Neural cell (in vitro differentiated cells): Measurements from ENCODE around the gene CFTR. TPM values are rescaled to one million over a fixed set of nuclear protein-coding genes. Genes with fewer than 3 reads are reported as not detected.
"Not testable (repeated sequence)": the region's sequence is repeated elsewhere in the genome, so short reads cannot be mapped to it uniquely, and the experiment has no call there.

ENCODE experiments used
- H2AFZ ChIP-seq: fragments of 200-600, 300-800 bp; sonication (generic), shearing (Covaris generic); 2 replicates; pipeline ENCODE4 v1.6.0; 2014; ENCODE audit warnings: low read depth, mild to moderate bottlenecking, antibody characterized with exemption, low read length, moderate library complexity
- H3F3A ChIP-seq: fragments of 200-600 bp; shearing (Covaris generic); 2 replicates; pipeline ENCODE4 v1.6.1; 2016; ENCODE audit warnings: mild to moderate bottlenecking, moderate library complexity, mixed read lengths, antibody characterized with exemption, low read length; ENCODE audit not compliant: insufficient read depth, poor library complexity, severe bottlenecking
- H3K27ac ChIP-seq: fragments of 200-600, 300-800 bp; sonication (generic), shearing (Covaris generic); 2 replicates; pipeline ENCODE4 v1.5.1; 2014; ENCODE audit warnings: mild to moderate bottlenecking, low read length, moderate library complexity
- H3K27me3 ChIP-seq: fragments of 300-800, 200-600 bp; sonication (generic), shearing (Covaris generic); 2 replicates; pipeline ENCODE4 v1.6.0; 2014; ENCODE audit warnings: mild to moderate bottlenecking, low read depth, low read length, moderate library complexity; ENCODE audit not compliant: insufficient read depth
- H3K36me3 ChIP-seq: fragments of 300-800, 200-600 bp; sonication (generic), shearing (Covaris generic); 2 replicates; pipeline ENCODE4 v1.5.1; 2014; ENCODE audit warnings: mild to moderate bottlenecking, antibody characterized with exemption, low read length, moderate library complexity; ENCODE audit not compliant: insufficient read depth
- H3K4me2 ChIP-seq: fragments of 300-800, 200-600 bp; sonication (generic), shearing (Covaris generic); 2 replicates; pipeline ENCODE4 v1.6.0; 2014; ENCODE audit warnings: mild to moderate bottlenecking, low read length
- H3K4me3 ChIP-seq: fragments of 300-800, 200-600 bp; sonication (generic), shearing (Covaris generic); 2 replicates; pipeline ENCODE4 v1.5.1; 2014; ENCODE audit warnings: mild to moderate bottlenecking, low read length, moderate library complexity
- H3K79me2 ChIP-seq: fragments of 200-600 bp; shearing (Covaris generic); replicated peaks from 2 replicates; pipeline ENCODE4 v1.6.0; 2014; ENCODE audit warnings: mild to moderate bottlenecking, low read length, moderate library complexity; ENCODE audit not compliant: insufficient read depth
- H3K9ac ChIP-seq: fragments of 300-800, 200-600 bp; sonication (generic), shearing (Covaris generic); 2 replicates; pipeline ENCODE4 v1.6.1; 2016; ENCODE audit warnings: mild to moderate bottlenecking, low read length, mixed read lengths
- H3K9me2 ChIP-seq: fragments of 200-600 bp; shearing (Covaris generic); 2 replicates; pipeline ENCODE4 v1.6.1; 2016; ENCODE audit warnings: mild to moderate bottlenecking, low read length, mixed read lengths; ENCODE audit not compliant: insufficient read depth
- H3K9me3 ChIP-seq: fragments of 200-600, 300-800 bp; sonication (generic), shearing (Covaris generic); 2 replicates; pipeline ENCODE4 v1.6.1; 2016; ENCODE audit warnings: mild to moderate bottlenecking, mixed run types, low read length, moderate library complexity, mixed read lengths
- H4K20me1 ChIP-seq: fragments of 200-600 bp; shearing (Covaris generic); 2 replicates; pipeline ENCODE4 v1.6.1; 2016; ENCODE audit warnings: mild to moderate bottlenecking, mixed run types; ENCODE audit not compliant: insufficient read depth
- EP300 ChIP-seq: fragments of 450-650 bp; conservative IDR thresholded peaks from 2 replicates; pipeline ENCODE4 v1.6.1; 2014; ENCODE audit warnings: antibody characterized with exemption, mild to moderate bottlenecking, moderate library complexity; ENCODE audit not compliant: poor library complexity, severe bottlenecking
- EZH2 ChIP-seq: fragments of 200-600, 300-800 bp; shearing (Covaris generic), sonication (generic); IDR thresholded peaks from 2 replicates; pipeline ENCODE4 v1.6.1; 2014; ENCODE audit warnings: antibody characterized with exemption, low read length, borderline replicate concordance, mild to moderate bottlenecking; ENCODE audit not compliant: insufficient read depth, poor library complexity, severe bottlenecking
- MXI1 ChIP-seq: fragments of 450-650 bp; conservative IDR thresholded peaks from 2 replicates; pipeline ENCODE4 v1.6.1; 2014; ENCODE audit warnings: antibody characterized with exemption, mild to moderate bottlenecking; ENCODE audit not compliant: poor library complexity, severe bottlenecking
- POLR2AphosphoS5 ChIP-seq: IDR thresholded peaks from 2 replicates; pipeline ENCODE4 v1.6.1; 2012
- RAD21 ChIP-seq: fragments of 450-650 bp; conservative IDR thresholded peaks from 2 replicates; pipeline ENCODE4 v1.6.1; 2014; ENCODE audit warnings: antibody characterized with exemption, mild to moderate bottlenecking, moderate library complexity
- SMC3 ChIP-seq: fragments of 450-650 bp; conservative IDR thresholded peaks from 2 replicates; pipeline ENCODE4 v1.6.1; 2014; ENCODE audit warnings: antibody characterized with exemption, mild to moderate bottlenecking, moderate library complexity; ENCODE audit not compliant: poor library complexity
- TAF1 ChIP-seq: IDR thresholded peaks from 2 replicates; pipeline ENCODE4 v1.6.1; 2012; ENCODE audit warnings: low read depth
- polyA plus RNA-seq: library from polyadenylated mRNA; depleted of rRNA; stranded (reverse); fragments of >200 nt; gene quantifications from 2 replicates; pipeline ENCODE4 v1.2.3, GENCODE V29; 2014
- TF ChIP-seq, protein P1 (sequence below): IDR thresholded peaks from 2 replicates; pipeline ENCODE4 v1.6.1; 2012; ENCODE audit warnings: borderline replicate concordance
- TF ChIP-seq, protein P2 (sequence below): fragments of 450-650 bp; IDR thresholded peaks from 2 replicates; pipeline ENCODE4 v1.5.1; 2014; ENCODE audit warnings: antibody characterized with exemption, mild to moderate bottlenecking, moderate library complexity; ENCODE audit not compliant: poor library complexity, severe bottlenecking

The CFTR gene
- polyA plus RNA-seq, 1 donor from 2014 or later, result not detected

DNA sequence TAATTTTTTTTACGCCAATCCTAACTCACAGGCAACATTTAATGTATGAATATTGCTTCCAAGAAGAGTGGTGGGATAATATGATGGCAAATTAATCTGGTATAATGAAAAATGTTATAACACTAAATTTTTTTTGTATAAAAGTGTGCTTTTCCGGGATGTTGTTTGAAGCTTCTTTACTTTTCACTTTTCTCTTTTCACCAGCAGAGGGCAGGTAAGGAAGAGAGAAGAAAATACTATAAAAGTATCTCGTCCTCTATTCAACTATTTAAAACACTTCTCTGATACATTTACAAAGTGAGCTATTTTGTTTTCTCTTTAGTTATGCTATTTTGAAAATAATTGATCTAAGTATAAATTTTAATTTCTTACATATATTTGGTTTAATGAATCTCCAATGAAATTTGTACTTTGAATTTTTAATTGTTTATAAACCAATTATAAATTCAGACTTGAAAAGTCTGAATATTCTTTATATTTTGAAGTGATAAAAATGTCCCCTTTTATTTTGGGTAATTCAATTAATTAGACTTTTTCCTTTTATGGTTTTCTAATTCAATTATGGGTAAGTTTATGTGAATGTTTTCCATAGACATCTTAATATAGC, 20.7 kb upstream of the CFTR start:
- Histone ChIP-seq H3K4me3 (no peak overlapping the region), H3F3A (no peaks in the 10 kb centered on the region), H3K27ac (no peak overlapping the region), H3K9me3 (no peaks in the 10 kb centered on the region), H2AFZ (no peak overlapping the region), H3K9ac (no peak overlapping the region), H3K79me2 (no peaks in the 10 kb centered on the region), H3K27me3 (no peaks in the 10 kb centered on the region), H3K4me2 (no peak overlapping the region), H4K20me1 (no peaks in the 10 kb centered on the region), H3K9me2 (no peaks in the 10 kb centered on the region), H3K36me3 (no peaks in the 10 kb centered on the region)
- TF ChIP-seq, protein P1, sequence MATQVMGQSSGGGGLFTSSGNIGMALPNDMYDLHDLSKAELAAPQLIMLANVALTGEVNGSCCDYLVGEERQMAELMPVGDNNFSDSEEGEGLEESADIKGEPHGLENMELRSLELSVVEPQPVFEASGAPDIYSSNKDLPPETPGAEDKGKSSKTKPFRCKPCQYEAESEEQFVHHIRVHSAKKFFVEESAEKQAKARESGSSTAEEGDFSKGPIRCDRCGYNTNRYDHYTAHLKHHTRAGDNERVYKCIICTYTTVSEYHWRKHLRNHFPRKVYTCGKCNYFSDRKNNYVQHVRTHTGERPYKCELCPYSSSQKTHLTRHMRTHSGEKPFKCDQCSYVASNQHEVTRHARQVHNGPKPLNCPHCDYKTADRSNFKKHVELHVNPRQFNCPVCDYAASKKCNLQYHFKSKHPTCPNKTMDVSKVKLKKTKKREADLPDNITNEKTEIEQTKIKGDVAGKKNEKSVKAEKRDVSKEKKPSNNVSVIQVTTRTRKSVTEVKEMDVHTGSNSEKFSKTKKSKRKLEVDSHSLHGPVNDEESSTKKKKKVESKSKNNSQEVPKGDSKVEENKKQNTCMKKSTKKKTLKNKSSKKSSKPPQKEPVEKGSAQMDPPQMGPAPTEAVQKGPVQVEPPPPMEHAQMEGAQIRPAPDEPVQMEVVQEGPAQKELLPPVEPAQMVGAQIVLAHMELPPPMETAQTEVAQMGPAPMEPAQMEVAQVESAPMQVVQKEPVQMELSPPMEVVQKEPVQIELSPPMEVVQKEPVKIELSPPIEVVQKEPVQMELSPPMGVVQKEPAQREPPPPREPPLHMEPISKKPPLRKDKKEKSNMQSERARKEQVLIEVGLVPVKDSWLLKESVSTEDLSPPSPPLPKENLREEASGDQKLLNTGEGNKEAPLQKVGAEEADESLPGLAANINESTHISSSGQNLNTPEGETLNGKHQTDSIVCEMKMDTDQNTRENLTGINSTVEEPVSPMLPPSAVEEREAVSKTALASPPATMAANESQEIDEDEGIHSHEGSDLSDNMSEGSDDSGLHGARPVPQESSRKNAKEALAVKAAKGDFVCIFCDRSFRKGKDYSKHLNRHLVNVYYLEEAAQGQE, result no peak
- peak; percentile 76 for TF ChIP-seq SMC3
- TF ChIP-seq EP300, result no peak
- TF ChIP-seq, protein P2, sequence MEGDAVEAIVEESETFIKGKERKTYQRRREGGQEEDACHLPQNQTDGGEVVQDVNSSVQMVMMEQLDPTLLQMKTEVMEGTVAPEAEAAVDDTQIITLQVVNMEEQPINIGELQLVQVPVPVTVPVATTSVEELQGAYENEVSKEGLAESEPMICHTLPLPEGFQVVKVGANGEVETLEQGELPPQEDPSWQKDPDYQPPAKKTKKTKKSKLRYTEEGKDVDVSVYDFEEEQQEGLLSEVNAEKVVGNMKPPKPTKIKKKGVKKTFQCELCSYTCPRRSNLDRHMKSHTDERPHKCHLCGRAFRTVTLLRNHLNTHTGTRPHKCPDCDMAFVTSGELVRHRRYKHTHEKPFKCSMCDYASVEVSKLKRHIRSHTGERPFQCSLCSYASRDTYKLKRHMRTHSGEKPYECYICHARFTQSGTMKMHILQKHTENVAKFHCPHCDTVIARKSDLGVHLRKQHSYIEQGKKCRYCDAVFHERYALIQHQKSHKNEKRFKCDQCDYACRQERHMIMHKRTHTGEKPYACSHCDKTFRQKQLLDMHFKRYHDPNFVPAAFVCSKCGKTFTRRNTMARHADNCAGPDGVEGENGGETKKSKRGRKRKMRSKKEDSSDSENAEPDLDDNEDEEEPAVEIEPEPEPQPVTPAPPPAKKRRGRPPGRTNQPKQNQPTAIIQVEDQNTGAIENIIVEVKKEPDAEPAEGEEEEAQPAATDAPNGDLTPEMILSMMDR, result peak; percentile 70
- TF ChIP-seq EZH2, result no peak
- TF ChIP-seq RAD21, result peak; percentile 73
- TF ChIP-seq TAF1, result no peak

DNA sequence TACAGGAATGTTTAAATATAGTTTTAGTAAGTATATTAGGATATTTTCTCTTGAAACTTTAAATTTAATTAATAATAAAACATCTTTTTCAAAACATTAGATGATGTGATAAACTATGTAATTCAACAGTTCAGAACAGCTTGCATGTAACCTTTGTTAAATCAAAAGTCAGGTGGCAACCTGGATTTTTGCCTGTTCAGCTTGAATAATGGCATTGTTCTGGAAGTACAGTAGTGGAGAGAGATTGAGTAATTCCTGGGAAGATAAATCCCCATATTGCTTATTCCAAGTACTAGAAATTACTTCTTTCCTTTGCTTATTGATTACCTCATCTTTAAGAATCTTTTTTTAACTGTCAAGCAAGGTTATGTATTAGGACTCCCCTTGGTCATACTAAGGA, 20.1 kb upstream of the CFTR start:
- Histone ChIP-seq H3K27me3 (no peaks in the 10 kb centered on the region), H3K9me3 (no peaks in the 10 kb centered on the region), H3K4me2 (no peak overlapping the region), H3F3A (no peaks in the 10 kb centered on the region), H4K20me1 (no peaks in the 10 kb centered on the region), H3K36me3 (no peaks in the 10 kb centered on the region), H3K27ac (no peak overlapping the region), H3K4me3 (no peak overlapping the region), H3K79me2 (no peaks in the 10 kb centered on the region), H3K9ac (no peak overlapping the region), H2AFZ (no peak overlapping the region), H3K9me2 (no peaks in the 10 kb centered on the region)
- TF ChIP-seq POLR2AphosphoS5 (no peak), SMC3 (no peak), TAF1 (no peak), EP300 (no peak), MXI1 (no peak), EZH2 (no peak), RAD21 (no peak)
- TF ChIP-seq, protein P2, result no peak
- TF ChIP-seq, protein P1, result no peak

DNA sequence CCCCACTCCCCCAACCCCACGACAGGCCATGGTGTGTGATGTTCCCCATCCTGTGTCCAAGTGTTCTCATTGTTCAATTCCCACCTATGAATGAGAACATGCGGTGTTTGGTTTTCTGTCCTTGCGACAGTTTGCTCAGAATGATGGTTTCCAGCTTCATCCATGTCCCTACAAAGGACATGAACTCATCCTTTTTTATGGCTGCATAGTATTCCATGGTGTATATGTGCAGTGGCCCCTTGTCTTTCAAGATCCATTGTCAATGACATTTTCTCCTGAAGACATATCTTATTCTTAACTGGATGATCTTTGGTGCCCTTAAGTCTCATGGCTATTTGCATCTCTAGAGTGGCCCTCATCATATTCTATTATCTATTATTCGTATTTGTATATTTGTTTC, 19.0 kb upstream of the CFTR start:
- H2AFZ ChIP-seq, H3K36me3 ChIP-seq, H3K9me2 ChIP-seq, H3K9me3 ChIP-seq, H3K4me2 ChIP-seq, H4K20me1 ChIP-seq, H3K27ac ChIP-seq, H3K9ac ChIP-seq, H3F3A ChIP-seq, H3K4me3 ChIP-seq, H3K27me3 ChIP-seq, H3K79me2 ChIP-seq: not testable (repeated sequence)
